RWPE2 (cell line): ENCODE results near the gene PRSS21.

Experiments
- ATAC-seq: fragments of 200-7000 bp; cut with Tn5 transposase; 3 replicates; pipeline ENCODE4 v1.9.1; 2021; ENCODE audit warnings: low read depth
- DNase-seq: peaks from one replicate; pipeline ENCODE4 v3.0.0-alpha.2; 2020; ENCODE audit warnings: low spot score
- H3K27ac ChIP-seq: fragments of 450-650 bp; 2 replicates; pipeline ENCODE4 v1.5.1; 2017; ENCODE audit warnings: mild to moderate bottlenecking; ENCODE audit not compliant: poor library complexity, severe bottlenecking
- H3K27me3 ChIP-seq: fragments of 250-450 bp; sonication (Bioruptor Pico); 2 replicates; pipeline ENCODE4 v1.5.1; 2021; ENCODE audit warnings: mild to moderate bottlenecking, moderate library complexity; ENCODE audit not compliant: insufficient read depth, poor library complexity, severe bottlenecking
- H3K36me3 ChIP-seq: fragments of 250-450 bp; sonication (Bioruptor Pico); 2 replicates; pipeline ENCODE4 v1.5.1; 2020; ENCODE audit warnings: low read depth, mild to moderate bottlenecking, moderate library complexity
- H3K4me1 ChIP-seq: fragments of 250-450 bp; sonication (Bioruptor Pico); 2 replicates; pipeline ENCODE4 v1.5.1; 2021; ENCODE audit warnings: mild to moderate bottlenecking, moderate library complexity; ENCODE audit not compliant: insufficient read depth, poor library complexity, severe bottlenecking
- H3K4me3 ChIP-seq: fragments of 250-450 bp; sonication (Bioruptor Pico); 2 replicates; pipeline ENCODE4 v1.5.1; 2021; ENCODE audit warnings: mild to moderate bottlenecking, moderate library complexity; ENCODE audit not compliant: severe bottlenecking
- H3K9me3 ChIP-seq: fragments of 250-450 bp; sonication (Bioruptor Pico); 2 replicates; pipeline ENCODE4 v1.5.1; 2021; ENCODE audit warnings: mild to moderate bottlenecking, moderate library complexity; ENCODE audit not compliant: severe bottlenecking
- TF ChIP-seq, protein P1 (sequence below): fragments of 450-650 bp; IDR thresholded peaks from one replicate; pipeline ENCODE4 v1.5.1; 2017; ENCODE audit warnings: mild to moderate bottlenecking, moderate library complexity; ENCODE audit not compliant: poor library complexity, severe bottlenecking

Gene PRSS21

DNA sequence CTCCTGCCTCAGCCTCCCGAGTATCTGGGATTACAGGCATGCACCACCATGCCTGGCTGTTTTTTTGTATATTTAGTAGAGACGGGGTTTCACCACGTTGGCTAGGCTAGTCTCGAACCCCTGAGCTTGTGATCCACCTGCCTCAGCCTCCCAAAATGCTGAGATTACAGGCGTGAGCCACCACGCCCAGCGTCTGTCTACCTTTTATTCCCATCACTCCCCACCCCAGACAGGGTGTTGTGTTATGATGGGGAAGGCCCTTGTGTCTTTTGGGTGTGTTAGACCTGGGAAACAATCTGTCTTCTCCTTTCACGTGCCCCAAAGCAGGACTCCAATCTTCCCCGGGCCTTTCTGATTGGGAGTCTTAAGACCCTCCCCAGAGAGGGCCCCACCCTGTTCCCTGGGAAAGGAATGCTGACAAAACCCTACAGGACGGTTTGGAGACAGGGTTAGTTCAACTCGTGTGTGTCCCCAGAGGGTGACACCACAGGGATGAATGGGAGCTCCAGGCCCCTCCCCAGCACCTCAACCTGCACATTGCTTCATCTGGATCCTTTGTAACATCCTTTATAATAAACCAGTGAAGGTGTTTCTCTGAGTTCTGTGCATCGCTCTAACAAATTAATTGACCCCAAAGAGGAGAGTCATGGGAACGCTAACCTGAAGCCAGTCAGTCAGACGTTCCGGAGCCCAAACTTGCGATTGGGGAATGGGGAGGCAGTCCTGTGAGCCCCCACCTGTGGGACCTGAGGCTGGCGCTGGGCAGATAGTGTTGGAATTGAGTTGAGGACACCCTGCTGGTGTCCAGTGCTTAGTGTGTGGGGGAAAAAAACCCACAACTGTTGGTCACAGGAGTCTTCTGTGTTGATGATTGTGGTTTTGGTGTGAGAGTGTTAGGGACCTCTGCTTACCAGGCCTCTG, 36.8 kb upstream of the PRSS21 start:
- no peak overlapping the region for H3K27ac ChIP-seq

DNA sequence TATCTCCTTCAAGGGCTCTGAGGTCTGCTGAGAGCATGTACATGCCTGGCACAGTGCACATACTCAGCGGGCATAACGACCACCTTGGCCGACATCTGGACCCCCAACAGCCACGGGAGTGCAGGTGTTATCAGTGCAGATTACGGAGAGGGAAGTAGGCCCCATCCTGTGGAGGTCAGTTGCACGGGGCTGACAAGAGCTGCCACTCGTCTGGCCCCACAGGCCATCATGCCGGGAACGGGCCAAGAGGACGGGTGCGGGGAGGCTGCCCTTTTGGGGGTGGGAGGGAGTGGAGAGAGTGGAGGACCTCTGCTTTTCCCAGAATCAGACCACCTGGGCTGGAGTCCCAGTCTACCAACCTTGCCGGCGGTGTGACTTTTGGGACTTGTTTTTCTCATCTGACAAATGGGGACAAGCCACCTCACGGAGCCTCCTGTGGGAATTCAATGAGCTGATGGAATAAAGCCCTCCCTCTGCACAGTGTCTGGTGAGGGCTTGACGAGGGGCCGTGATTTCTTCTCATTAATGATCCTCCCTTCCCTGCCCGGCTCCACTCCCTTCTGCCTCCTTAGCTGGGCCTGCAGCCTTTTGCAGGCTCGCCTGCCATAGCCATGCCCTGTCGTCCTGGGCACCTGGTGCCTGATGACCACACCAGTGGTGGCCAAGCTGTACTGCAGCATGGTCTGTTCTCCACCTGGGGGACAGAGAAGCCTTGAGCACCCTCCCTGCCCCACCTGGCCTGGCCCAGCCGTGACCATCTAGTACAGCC, 34.3 kb upstream of the PRSS21 start:
- H3K27me3 ChIP-seq, result peaks cover 4% of the 10 kb centered on the region
- DNase-seq, result peak; percentile 51
- H3K36me3 ChIP-seq, result no peaks in the 10 kb centered on the region
- no peak overlapping the region for H3K4me3 ChIP-seq
- H3K9me3 ChIP-seq, result no peaks in the 10 kb centered on the region
- H3K27ac ChIP-seq, result no peak overlapping the region
- H3K4me1 ChIP-seq, result no peaks in the 10 kb centered on the region
- TF ChIP-seq, protein P1, sequence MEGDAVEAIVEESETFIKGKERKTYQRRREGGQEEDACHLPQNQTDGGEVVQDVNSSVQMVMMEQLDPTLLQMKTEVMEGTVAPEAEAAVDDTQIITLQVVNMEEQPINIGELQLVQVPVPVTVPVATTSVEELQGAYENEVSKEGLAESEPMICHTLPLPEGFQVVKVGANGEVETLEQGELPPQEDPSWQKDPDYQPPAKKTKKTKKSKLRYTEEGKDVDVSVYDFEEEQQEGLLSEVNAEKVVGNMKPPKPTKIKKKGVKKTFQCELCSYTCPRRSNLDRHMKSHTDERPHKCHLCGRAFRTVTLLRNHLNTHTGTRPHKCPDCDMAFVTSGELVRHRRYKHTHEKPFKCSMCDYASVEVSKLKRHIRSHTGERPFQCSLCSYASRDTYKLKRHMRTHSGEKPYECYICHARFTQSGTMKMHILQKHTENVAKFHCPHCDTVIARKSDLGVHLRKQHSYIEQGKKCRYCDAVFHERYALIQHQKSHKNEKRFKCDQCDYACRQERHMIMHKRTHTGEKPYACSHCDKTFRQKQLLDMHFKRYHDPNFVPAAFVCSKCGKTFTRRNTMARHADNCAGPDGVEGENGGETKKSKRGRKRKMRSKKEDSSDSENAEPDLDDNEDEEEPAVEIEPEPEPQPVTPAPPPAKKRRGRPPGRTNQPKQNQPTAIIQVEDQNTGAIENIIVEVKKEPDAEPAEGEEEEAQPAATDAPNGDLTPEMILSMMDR, result no peak
- peak; percentile 30; the same call in 1 of the 3 replicates for ATAC-seq

More for the DNA sequence above, 36.8 kb upstream of the PRSS21 start:
- Histone ChIP-seq H3K9me3 (no peaks in the 10 kb centered on the region), H3K36me3 (peaks cover 11% of the 10 kb centered on the region), H3K4me3 (no peak overlapping the region), H3K27me3 (no peaks in the 10 kb centered on the region), H3K4me1 (peaks cover 4% of the 10 kb centered on the region)
- TF ChIP-seq, protein P1, result no peak
- DNase-seq (peak; percentile 42), ATAC-seq (no peak)

DNA sequence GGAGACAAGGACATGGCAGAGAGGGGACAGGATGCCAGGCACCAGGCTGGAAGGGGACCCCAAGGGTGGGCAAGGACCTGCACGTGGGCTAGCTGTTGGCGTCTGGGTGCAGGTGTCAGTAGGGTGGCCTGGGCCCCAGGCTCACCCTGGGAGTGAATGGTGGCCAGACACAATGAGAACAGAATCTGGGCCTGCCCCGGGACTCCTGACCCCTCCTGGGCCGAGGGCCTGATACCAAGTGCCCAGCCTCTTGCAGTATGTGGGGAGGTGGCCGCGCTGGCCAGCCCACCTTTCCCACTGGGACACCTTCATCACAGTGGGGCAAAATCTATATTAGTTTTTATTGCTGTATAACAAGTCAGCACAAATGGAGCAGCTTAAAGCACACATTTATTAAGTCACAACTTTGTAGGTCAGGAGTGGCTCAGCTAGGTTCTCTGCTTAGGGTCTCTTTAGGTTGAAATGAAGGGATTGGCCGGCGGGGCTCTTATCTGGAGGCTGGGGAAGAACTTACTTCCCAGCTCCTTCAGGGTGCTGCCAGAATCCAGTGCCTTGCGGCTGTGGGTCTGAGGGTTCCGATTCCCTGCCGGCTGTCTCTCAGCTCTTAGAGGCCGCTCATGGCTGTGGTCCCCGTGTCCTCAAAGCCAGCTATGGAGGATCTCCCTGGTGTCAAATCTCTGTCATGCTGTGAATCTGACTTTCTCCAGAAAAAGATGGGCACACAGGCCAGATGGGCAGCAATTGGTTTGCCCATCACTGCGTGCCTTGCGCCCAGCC, 33.3 kb upstream of the PRSS21 start:
- ATAC-seq (no peak), DNase-seq (peak; percentile 31)
- Histone ChIP-seq H3K4me3 (no peak overlapping the region), H3K36me3 (no peaks in the 10 kb centered on the region), H3K27me3 (peaks cover 4% of the 10 kb centered on the region), H3K4me1 (no peaks in the 10 kb centered on the region), H3K27ac (no peak overlapping the region), H3K9me3 (no peaks in the 10 kb centered on the region)
- TF ChIP-seq, protein P1, result no peak

DNA sequence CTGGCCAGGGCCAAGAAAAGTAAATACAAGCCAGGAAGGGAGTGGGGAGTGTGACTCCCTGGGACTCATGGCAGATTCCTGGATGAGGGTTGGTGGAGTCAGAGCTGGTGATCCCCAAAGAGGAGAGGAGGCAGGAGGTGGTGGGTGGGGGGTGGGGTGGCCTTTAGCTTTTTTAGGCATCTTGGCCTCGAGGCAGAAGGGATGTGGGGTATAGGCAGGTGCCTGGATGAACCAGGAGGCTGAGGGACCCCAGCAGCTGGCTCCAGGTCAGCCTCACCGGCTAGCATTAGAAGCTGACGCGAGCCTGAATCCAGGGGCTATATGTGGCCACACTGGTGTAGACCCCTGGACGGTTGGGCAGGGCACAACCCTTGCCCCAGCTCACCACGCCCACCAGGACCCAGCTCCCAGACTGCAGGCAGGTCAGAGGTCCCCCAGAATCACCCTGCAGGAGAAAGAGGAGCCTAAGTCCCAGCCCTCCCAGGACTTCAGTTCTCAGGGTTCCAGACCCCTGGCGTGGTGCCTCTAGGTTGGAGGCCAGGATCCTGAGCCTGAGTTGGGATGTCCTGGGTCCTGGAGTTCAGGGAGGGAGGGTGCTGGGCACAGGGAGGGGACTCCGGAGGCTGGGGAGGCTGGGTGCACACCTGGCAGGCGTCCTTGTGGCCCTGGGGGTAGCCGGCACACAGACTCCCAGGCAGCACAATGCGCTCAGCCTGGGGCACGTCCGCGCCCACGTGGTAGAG, 32.5 kb upstream of the PRSS21 start:
- TF ChIP-seq, protein P1, result no peak
- Histone ChIP-seq H3K27me3 (peaks cover 4% of the 10 kb centered on the region), H3K4me3 (no peak overlapping the region), H3K9me3 (no peaks in the 10 kb centered on the region), H3K27ac (no peak overlapping the region), H3K4me1 (no peaks in the 10 kb centered on the region), H3K36me3 (no peaks in the 10 kb centered on the region)
- ATAC-seq, result no peak
- peak; percentile 53 for DNase-seq
